T-cell (primary cell): Measurements from ENCODE around the gene GHR. TPM values are rescaled to one million over a fixed set of nuclear protein-coding genes. Genes with fewer than 3 reads are reported as not detected.
A peak's percentile ranks its signal among the peaks of the same experiment; 100 is the strongest.

Source experiments
- ATAC-seq, 4 experiments: fragments of 200-7000 bp in 3 of 4; fragments of 150-1000 bp in 1 of 4; cut with Tn5 transposase; replicated peaks in 1 of 4; 1 replicate in 3 of 4; 2 replicates in 1 of 4; pipeline ENCODE4 v1.10.0; 2021; ENCODE audit warnings: moderate library complexity in 3 of 4, mild to moderate bottlenecking in 2 of 4, moderate number of reproducible peaks in 1 of 4
- CTCF ChIA-PET, 2 donors: fragments of 300-600 bp; sonication (Branson Sonifier 250); formaldehyde crosslinking; loops; one replicate each; lab custom pipeline; 2022; ENCODE audit warnings: antibody characterized with exemption in 2 of 2; lab: Charles Lee
- POLR2A ChIA-PET, 2 donors: fragments of 300-600 bp; sonication (Branson Sonifier 250); formaldehyde crosslinking; loops; one replicate each; lab custom pipeline; 2022; ENCODE audit warnings: antibody characterized with exemption in 2 of 2; lab: Charles Lee
- DNase-seq, 35 experiments: peaks; one replicate each; pipeline versions ENCODE4 v3.0.0 to v3.0.0-alpha.2; 2013 to 2023
- H3K27ac ChIP-seq: one replicate; pipeline ENCODE4 v1.5.1; 2013; ENCODE audit warnings: low read length
- H3K27me3 ChIP-seq, 2 experiments: replicated peaks in 1 of 2; 1 replicate in 1 of 2; 2 replicates in 1 of 2; pipeline versions ENCODE4 v1.6.1 to v1.7.0; 2013; ENCODE audit warnings: low read length in 1 of 2, mixed read lengths in 1 of 2; ENCODE audit not compliant: control insufficient read depth in 2 of 2, insufficient read depth in 2 of 2; ENCODE audit errors: extremely low read depth in 1 of 2
- H3K36me3 ChIP-seq, 2 donors: 1 replicate in 1 of 2; 2 replicates in 1 of 2; pipeline versions ENCODE4 v1.6.1 to v1.7.0; 2013; ENCODE audit warnings: low read length in 1 of 2; ENCODE audit not compliant: control insufficient read depth in 2 of 2, insufficient read depth in 1 of 2; ENCODE audit errors: extremely low read depth in 1 of 2
- H3K4me1 ChIP-seq, 2 experiments: 1 replicate in 1 of 2; 2 replicates in 1 of 2; pipeline versions ENCODE4 v1.6.1 to v1.7.0; 2013; ENCODE audit warnings: low read length in 2 of 2, mixed read lengths in 1 of 2; ENCODE audit not compliant: insufficient read depth in 2 of 2, control insufficient read depth in 1 of 2; ENCODE audit errors: extremely low read depth in 1 of 2
- H3K4me3 ChIP-seq, 2 donors: 1 replicate in 1 of 2; 2 replicates in 1 of 2; pipeline versions ENCODE4 v1.5.1 to v1.7.0; 2013; ENCODE audit warnings: mild to moderate bottlenecking in 2 of 2, low read length in 1 of 2, moderate library complexity in 1 of 2; ENCODE audit not compliant: control insufficient read depth in 1 of 2; ENCODE audit errors: extremely low read depth in 1 of 2
- H3K9me3 ChIP-seq: 2 replicates; pipeline ENCODE4 v1.7.0; 2013
- H3K27ac Mint-ChIP-seq, 2 donors: one replicate each; pipeline ENCODE4 v1.8.0; 2020 to 2021; ENCODE audit warnings: mild to moderate bottlenecking in 2 of 2, mixed read lengths in 2 of 2
- H3K27me3 Mint-ChIP-seq, 2 donors: one replicate each; pipeline ENCODE4 v1.8.0; 2021 to 2022; ENCODE audit warnings: mixed read lengths in 2 of 2
- H3K36me3 Mint-ChIP-seq: one replicate; pipeline ENCODE4 v1.8.0; 2021; ENCODE audit warnings: mixed read lengths
- H3K4me1 Mint-ChIP-seq, 3 donors: one replicate each; pipeline ENCODE4 v1.8.0; 2020 to 2022; ENCODE audit warnings: mixed read lengths in 3 of 3, mild to moderate bottlenecking in 1 of 3
- H3K4me3 Mint-ChIP-seq, 3 donors: one replicate each; pipeline ENCODE4 v1.8.0; 2020 to 2022; ENCODE audit warnings: mild to moderate bottlenecking in 3 of 3, mixed read lengths in 3 of 3, moderate library complexity in 3 of 3
- H3K9me3 Mint-ChIP-seq, 3 donors: one replicate each; pipeline ENCODE4 v1.8.0; 2020 to 2022; ENCODE audit warnings: mixed read lengths in 3 of 3
- WGBS: methylation state at CpG from one replicate; pipeline ENCODE4 v1.1.5; 2013; ENCODE audit warnings: missing lambda C conversion rate; ENCODE audit not compliant: insufficient coverage; 5-methylcytosine and 5-hydroxymethylcytosine counted together
- total RNA-seq, 35 experiments: library from RNA in 6 of 35; stranded (reverse) in 6 of 35; fragments of 120-200 nt in 1 of 35; gene quantifications; one replicate each; pipeline versions ENCODE4 v1.2.1 to v1.2.4 and lab custom pipeline; 2013 to 2026

GHR gene
- total RNA-seq, 5 donors from 2014 or later (not counting 1 experiment from before 2014, with no cell fraction given), result 0.06 TPM; not detected in 4

DNA sequence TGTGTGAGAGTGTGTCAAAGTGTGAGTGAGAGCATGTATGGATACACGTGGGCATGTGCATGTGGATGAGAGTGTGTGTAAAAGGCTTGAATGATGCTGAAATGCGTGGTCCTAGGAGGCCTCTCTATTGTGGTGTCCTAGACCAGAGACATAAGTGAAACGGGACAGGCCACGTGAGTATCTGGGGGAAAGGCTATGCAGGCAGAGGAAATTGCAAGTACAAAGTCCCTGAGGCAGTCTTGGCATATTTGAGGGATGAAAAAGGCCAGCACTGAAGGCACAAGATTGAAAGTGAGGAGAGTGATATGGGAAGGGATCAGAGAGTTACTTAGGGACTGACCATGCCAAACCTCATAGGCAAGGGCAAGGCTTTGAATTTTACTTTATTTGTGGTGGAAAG is 266.2 kb downstream of the GHR start:
- no peak for DNase-seq
- peaks cover 0 to 3% of the 10 kb centered on the region in 2 experiments for H3K27me3 ChIP-seq
- no peak for ATAC-seq
- POLR2A ChIA-PET, result no interaction called here
- H3K27me3 Mint-ChIP-seq, result peaks cover 3 to 15% of the 10 kb centered on the region in 2 donors
- peaks cover 3% of the 10 kb centered on the region for H3K36me3 Mint-ChIP-seq
- H3K9me3 Mint-ChIP-seq, result peaks cover 0 to 8% (median 2%) of the 10 kb centered on the region in 3 donors
- no peaks in the 10 kb centered on the region for H3K36me3 ChIP-seq
- no peak overlapping the region for H3K4me3 ChIP-seq
- H3K4me3 Mint-ChIP-seq, result no peak overlapping the region
- CTCF ChIA-PET, result no interaction called here
- no peaks in the 10 kb centered on the region for H3K9me3 ChIP-seq
- no peaks in the 10 kb centered on the region for H3K4me1 ChIP-seq
- H3K4me1 Mint-ChIP-seq, result no peaks in the 10 kb centered on the region
- H3K27ac ChIP-seq, result no peak overlapping the region
- WGBS, result 68% methylated on average over 4 of the region's 4 CpGs
- no peak overlapping the region for H3K27ac Mint-ChIP-seq

DNA sequence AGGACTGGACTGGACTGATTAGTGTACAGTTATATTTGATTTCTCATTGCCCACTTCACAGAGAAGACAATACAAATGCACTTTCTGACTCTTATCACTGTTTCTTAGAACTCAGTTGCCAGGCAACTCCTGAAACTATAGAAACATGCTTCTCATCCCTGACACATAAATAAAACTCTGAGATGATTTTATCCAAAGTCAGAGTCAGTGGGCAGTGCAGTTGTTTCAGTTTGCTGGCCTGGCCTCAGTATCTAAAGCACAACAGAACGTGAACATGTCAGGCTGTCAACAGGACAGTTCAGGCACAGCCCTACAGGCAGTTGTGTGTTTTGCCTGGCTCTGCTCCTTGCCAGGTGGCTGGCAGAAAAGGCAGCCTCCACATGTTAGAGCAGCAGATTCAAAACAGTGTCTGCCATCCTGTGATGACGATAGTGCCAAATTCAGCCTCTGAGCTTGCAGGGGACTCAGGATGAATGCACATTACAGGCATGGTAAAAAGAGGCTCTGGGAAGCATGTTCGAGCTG is 268.2 kb downstream of the GHR start:
- Mint-ChIP-seq H3K9me3 (peaks cover 0 to 5% (median 0%) of the 10 kb centered on the region in 3 donors), H3K27ac (no peak overlapping the region), H3K27me3 (peaks cover 3 to 20% of the 10 kb centered on the region in 2 donors), H3K4me3 (no peak overlapping the region), H3K4me1 (no peaks in the 10 kb centered on the region), H3K36me3 (peaks cover 3% of the 10 kb centered on the region)
- Histone ChIP-seq H3K9me3 (no peaks in the 10 kb centered on the region), H3K27ac (no peak overlapping the region), H3K4me3 (no peak overlapping the region), H3K27me3 (peaks cover 0 to 3% of the 10 kb centered on the region in 2 experiments), H3K36me3 (no peaks in the 10 kb centered on the region), H3K4me1 (no peaks in the 10 kb centered on the region)
- POLR2A ChIA-PET, result no interaction called here
- no peak for DNase-seq
- no peak for ATAC-seq
- 56% methylated on average over 2 of the region's 3 CpGs for WGBS
- CTCF ChIA-PET, result no interaction called here

DNA sequence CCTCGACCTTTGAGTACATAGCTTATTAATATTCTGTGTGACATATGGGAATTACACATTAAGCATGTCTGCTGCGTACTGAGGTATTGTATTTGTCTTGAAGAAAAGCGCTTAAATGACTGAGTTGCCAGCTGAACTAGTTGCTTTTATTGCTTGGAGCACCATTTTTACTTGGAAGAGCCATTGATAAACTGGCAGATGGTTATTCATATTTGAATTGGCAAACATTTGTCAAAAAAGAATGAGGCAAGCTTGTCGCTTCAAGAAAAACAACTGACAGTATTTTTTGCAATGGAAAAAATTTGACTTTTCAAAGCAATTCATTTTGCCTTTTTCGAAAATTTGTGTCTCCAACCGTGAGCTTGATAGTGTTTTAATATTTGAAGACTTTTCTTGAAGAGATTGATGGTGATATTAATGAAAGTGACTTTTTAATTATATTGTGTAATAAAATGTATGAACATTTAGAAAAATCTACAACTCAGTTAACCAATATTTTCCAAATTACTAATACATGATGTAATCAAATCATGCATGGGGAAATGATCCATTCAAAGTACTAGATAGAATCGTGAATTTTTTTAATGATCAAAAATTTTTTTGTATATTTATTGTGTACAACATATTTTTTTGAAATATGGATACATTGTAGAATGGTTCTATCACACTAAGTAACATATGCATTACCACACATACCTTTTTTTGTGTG is 278.3 kb downstream of the GHR start:
- H3K4me1 Mint-ChIP-seq, result no peaks in the 10 kb centered on the region
- Histone ChIP-seq H3K9me3 (no peaks in the 10 kb centered on the region), H3K27me3 (no peaks in the 10 kb centered on the region), H3K4me1 (no peaks in the 10 kb centered on the region), H3K4me3 (no peak overlapping the region), H3K36me3 (no peaks in the 10 kb centered on the region), H3K27ac (no peak overlapping the region)
- peaks cover 3 to 4% of the 10 kb centered on the region in 2 donors for H3K27me3 Mint-ChIP-seq
- H3K27ac Mint-ChIP-seq, result no peak overlapping the region
- ATAC-seq, result no peak
- DNase-seq, result no peak
- ChIA-PET CTCF (no interaction called here), POLR2A (no interaction called here)
- no peak overlapping the region for H3K4me3 Mint-ChIP-seq
- 93% methylated on average over 3 of the region's 7 CpGs for WGBS
- peaks cover 0 to 10% (median 5%) of the 10 kb centered on the region in 3 donors for H3K9me3 Mint-ChIP-seq
- H3K36me3 Mint-ChIP-seq, result no peaks in the 10 kb centered on the region

DNA sequence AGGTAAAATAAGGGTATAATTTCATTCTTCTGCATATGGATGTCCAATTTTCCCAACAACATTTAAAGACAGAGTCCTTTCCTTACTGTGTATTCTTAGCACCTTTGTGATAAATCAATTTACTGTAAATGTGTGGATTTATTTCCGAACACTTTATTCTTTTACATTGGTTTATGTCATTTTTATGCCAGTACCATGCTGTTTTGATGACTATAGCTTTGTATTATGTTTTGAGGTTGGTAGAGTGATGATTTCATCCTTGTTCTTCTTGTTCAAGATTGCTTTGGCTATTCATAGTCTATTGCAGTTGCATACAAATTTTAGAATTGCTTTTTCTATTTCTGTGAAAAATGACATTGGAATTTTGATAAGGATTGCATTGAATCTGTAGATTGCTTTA is 280.0 kb downstream of the GHR start:
- Mint-ChIP-seq H3K4me3 (no peak overlapping the region), H3K4me1 (no peaks in the 10 kb centered on the region), H3K36me3 (no peaks in the 10 kb centered on the region), H3K27ac (no peak overlapping the region), H3K9me3 (peaks cover 0 to 10% (median 5%) of the 10 kb centered on the region in 3 donors), H3K27me3 (peaks cover 2 to 3% of the 10 kb centered on the region in 2 donors)
- CTCF ChIA-PET, result no interaction called here
- Histone ChIP-seq H3K4me1 (no peaks in the 10 kb centered on the region), H3K27ac (no peak overlapping the region), H3K9me3 (no peaks in the 10 kb centered on the region), H3K27me3 (no peaks in the 10 kb centered on the region), H3K36me3 (no peaks in the 10 kb centered on the region), H3K4me3 (no peak overlapping the region)
- POLR2A ChIA-PET, result no interaction called here
- DNase-seq (no peak), ATAC-seq (no peak)
- no CpG with 5 or more reads among the region's 1 CpG for WGBS

DNA sequence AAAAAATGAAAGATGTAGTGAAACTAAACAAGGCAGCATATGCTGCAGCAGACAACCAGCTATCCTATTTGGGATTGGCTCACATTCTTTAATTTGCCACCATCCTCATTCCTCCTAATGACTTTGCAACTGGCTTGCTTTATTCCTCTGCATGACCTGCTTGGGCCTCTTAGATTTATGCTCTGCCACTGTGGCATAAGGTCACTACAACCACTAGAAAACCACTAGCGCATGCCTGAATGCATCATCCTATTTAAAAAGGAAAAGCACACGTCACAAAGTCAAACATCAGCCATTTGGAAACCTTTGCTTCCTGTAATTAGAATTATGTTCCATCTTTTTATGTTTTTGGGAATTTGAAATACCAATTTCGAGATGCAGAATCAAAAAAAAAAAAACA is 292.5 kb downstream of the GHR start:
- Histone ChIP-seq H3K27ac (no peak overlapping the region), H3K4me1 (peaks cover 3 to 10% of the 10 kb centered on the region in 2 experiments), H3K36me3 (no peaks in the 10 kb centered on the region), H3K9me3 (no peaks in the 10 kb centered on the region), H3K4me3 (no peak overlapping the region), H3K27me3 (peaks cover 0 to 3% of the 10 kb centered on the region in 2 experiments)
- H3K27ac Mint-ChIP-seq, result no peak overlapping the region
- H3K4me1 Mint-ChIP-seq, result peaks cover 16 to 21% (median 19%) of the 10 kb centered on the region in 3 donors
- no peaks in the 10 kb centered on the region for H3K9me3 Mint-ChIP-seq
- WGBS, result 0% methylated on average over 1 of the region's 3 CpGs
- no peak overlapping the region for H3K4me3 Mint-ChIP-seq
- ChIA-PET CTCF (no interaction called here), POLR2A (interaction anchor here in 1 of 2 donors (0.6 kb wide), 1 partner anchor 101 kb away, joined by 4 read pairs; no protein-coding TSS in a partner anchor)
- no peaks in the 10 kb centered on the region for H3K36me3 Mint-ChIP-seq
- peaks cover 12 to 18% of the 10 kb centered on the region in 2 donors for H3K27me3 Mint-ChIP-seq
- ATAC-seq, result no peak
- DNase-seq, result no peak

DNA sequence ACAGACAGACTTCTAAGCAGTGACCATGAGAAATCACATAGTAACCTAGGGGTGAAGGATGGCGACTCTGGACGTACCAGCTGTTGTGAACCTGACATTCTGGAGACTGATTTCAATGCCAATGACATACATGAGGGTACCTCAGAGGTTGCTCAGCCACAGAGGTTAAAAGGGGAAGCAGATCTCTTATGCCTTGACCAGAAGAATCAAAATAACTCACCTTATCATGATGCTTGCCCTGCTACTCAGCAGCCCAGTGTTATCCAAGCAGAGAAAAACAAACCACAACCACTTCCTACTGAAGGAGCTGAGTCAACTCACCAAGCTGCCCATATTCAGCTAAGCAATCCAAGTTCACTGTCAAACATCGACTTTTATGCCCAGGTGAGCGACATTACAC is 295.4 kb downstream of the GHR start:
- Histone ChIP-seq H3K4me3 (no peak overlapping the region), H3K27ac (no peak overlapping the region), H3K4me1 (peaks cover 3 to 10% of the 10 kb centered on the region in 2 experiments), H3K9me3 (no peaks in the 10 kb centered on the region), H3K36me3 (no peaks in the 10 kb centered on the region), H3K27me3 (peaks cover 0 to 3% of the 10 kb centered on the region in 2 experiments)
- peaks cover 2 to 24% of the 10 kb centered on the region in 2 donors for H3K27me3 Mint-ChIP-seq
- peak; percentile 52 to 90 (median 67) for ATAC-seq
- POLR2A ChIA-PET, result no interaction called here
- 0% methylated on average over 4 of the region's 4 CpGs for WGBS
- peak overlapping the region in 2 of 3 donors; percentile 4 to 8 for H3K4me3 Mint-ChIP-seq
- peaks cover 16 to 24% (median 19%) of the 10 kb centered on the region in 3 donors for H3K4me1 Mint-ChIP-seq
- H3K36me3 Mint-ChIP-seq, result no peaks in the 10 kb centered on the region
- peak overlapping the region; percentile 53 to 62 for H3K27ac Mint-ChIP-seq
- CTCF ChIA-PET, result interaction anchor here in 1 of 2 donors (1.1 to 1.3 kb wide), 2 partner anchors 35 to 862 kb away, joined by 3 read pairs; no protein-coding TSS in a partner anchor
- DNase-seq, result peak in 4 of 35 experiments; percentile 2 to 30 (median 6)
- no peaks in the 10 kb centered on the region for H3K9me3 Mint-ChIP-seq
